ENCODE measurements around the gene ZNF154. TPM values are rescaled to one million over a fixed set of nuclear protein-coding genes. Genes with fewer than 3 reads are reported as not detected.

The ZNF154 gene
- total RNA-seq, 1 experiment from 2014 or later: 0.03 TPM

Other genes with a start within 250 kb of the ZNF154 start
- 6.6 and 6.8 TPM in 2 replicates for gene ZNF772, start 231.6 kb downstream of the ZNF154 start, total RNA-seq (2014; rRNA removed; shearing (Covaris generic))
- 6.5 and 8.6 TPM in 2 replicates for gene ZNF419, start 221.5 kb downstream of the ZNF154 start, total RNA-seq (2014; rRNA removed; shearing (Covaris generic))
- 6.6 and 10.0 TPM in 2 replicates for gene ZNF773, start 209.3 kb downstream of the ZNF154 start, total RNA-seq (2014; rRNA removed; shearing (Covaris generic))
- gene ZNF549, start 181.8 kb downstream of the ZNF154 start, total RNA-seq (2014; rRNA removed; shearing (Covaris generic)): 6.6 and 7.6 TPM in 2 replicates
- gene ZNF550, start 149.3 kb downstream of the ZNF154 start, total RNA-seq (2014; rRNA removed; shearing (Covaris generic)): 6.1 and 7.1 TPM in 2 replicates
- 4.5 and 4.6 TPM in 2 replicates for gene ZNF416, start 130.3 kb downstream of the ZNF154 start, total RNA-seq (2014; rRNA removed; shearing (Covaris generic))
- 1.7 and 2.3 TPM in 2 replicates for gene ZIK1, start 125.1 kb downstream of the ZNF154 start, total RNA-seq (2014; rRNA removed; shearing (Covaris generic))
- 3.8 and 6.5 TPM in 2 replicates for gene ZNF530, start 109.3 kb downstream of the ZNF154 start, total RNA-seq (2014; rRNA removed; shearing (Covaris generic))
- gene ZNF134, start 95.0 kb downstream of the ZNF154 start, total RNA-seq (2014; rRNA removed; shearing (Covaris generic)): 15.4 and 16.3 TPM in 2 replicates
- 10.4 TPM in 2 replicates for gene ZNF211, start 76.0 kb downstream of the ZNF154 start, total RNA-seq (2014; rRNA removed; shearing (Covaris generic))
- not detected in 2 replicates for gene ZSCAN4, start 40.3 kb downstream of the ZNF154 start, total RNA-seq (2014; rRNA removed; shearing (Covaris generic))
- gene ZNF551, start 27.2 kb downstream of the ZNF154 start, total RNA-seq (2014; rRNA removed; shearing (Covaris generic)): 10.0 and 15.2 TPM in 2 replicates
- 5.0 and 5.5 TPM in 2 replicates for gene ZNF671, start 18.4 kb upstream of the ZNF154 start, total RNA-seq (2014; rRNA removed; shearing (Covaris generic))
- 5.5 and 6.6 TPM in 2 replicates for gene ZNF776, start 37.6 kb upstream of the ZNF154 start, total RNA-seq (2014; rRNA removed; shearing (Covaris generic))
- gene ZNF586, start 60.5 kb upstream of the ZNF154 start, total RNA-seq (2014; rRNA removed; shearing (Covaris generic)): 9.4 and 10.0 TPM in 2 replicates
- gene ZNF552, start 105.7 kb upstream of the ZNF154 start, total RNA-seq (2014; rRNA removed; shearing (Covaris generic)): 4.5 and 4.9 TPM in 2 replicates
- gene ZNF587B, start 121.1 kb upstream of the ZNF154 start, total RNA-seq (2014; rRNA removed; shearing (Covaris generic)): 19.0 and 21.2 TPM in 2 replicates
- gene ZNF587, start 140.7 kb upstream of the ZNF154 start, total RNA-seq (2014; rRNA removed; shearing (Covaris generic)): 10.2 and 13.2 TPM in 2 replicates
- gene ZNF814, start 179.8 kb upstream of the ZNF154 start, total RNA-seq (2014; rRNA removed; shearing (Covaris generic)): 0.48 and 1.6 TPM in 2 replicates
- gene ZNF417, start 207.4 kb upstream of the ZNF154 start, total RNA-seq (2014; rRNA removed; shearing (Covaris generic)): 7.7 and 8.1 TPM in 2 replicates
- gene ZNF418, start 226.2 kb upstream of the ZNF154 start, total RNA-seq (2014; rRNA removed; shearing (Covaris generic)): 0.45 and 3.5 TPM in 2 replicates
- 3.6 and 4.2 TPM in 2 replicates for gene ZNF256, start 238.5 kb upstream of the ZNF154 start, total RNA-seq (2014; rRNA removed; shearing (Covaris generic))